GM12873 (cell line): ENCODE measurements around the gene SLC16A14.

Source experiments
- CTCF ChIP-seq: IDR thresholded peaks from 2 replicates; pipeline ENCODE4 v1.5.1; 2012; ENCODE audit warnings: low read depth, mild to moderate bottlenecking, moderate library complexity, low read length, control low read depth; ENCODE audit not compliant: insufficient read depth; ENCODE audit errors: missing control alignments

The SLC16A14 gene

GRCh38 chr2:230023313-230023712 is 45.4 kb downstream of the SLC16A14 start:
- TF ChIP-seq CTCF, result no peak

GRCh38 chr2:230019742-230020141 is 49.0 kb downstream of the SLC16A14 start:
- no peak for TF ChIP-seq CTCF

- TF ChIP-seq CTCF, result no peak
These were observed 50.6 kb downstream of the SLC16A14 start for GRCh38 chr2:230018153-230018552.

GRCh38 chr2:230016844-230017243 is 51.9 kb downstream of the SLC16A14 start:
- no peak for TF ChIP-seq CTCF

- no peak for TF ChIP-seq CTCF
These were observed 56.3 kb downstream of the SLC16A14 start for GRCh38 chr2:230012267-230012884.

- no peak for TF ChIP-seq CTCF
These were observed 57.1 kb downstream of the SLC16A14 start for GRCh38 chr2:230011617-230012016.

- TF ChIP-seq CTCF, result no peak
These were observed 58.2 kb downstream of the SLC16A14 start for GRCh38 chr2:230010501-230010900.
